Left colon (tissue), 2 donors: Measurements from ENCODE around the gene AVPR1A. TPM values are rescaled to one million over a fixed set of nuclear protein-coding genes. Genes with fewer than 3 reads are reported as not detected.
"Not testable (repeated sequence)": the region's sequence is repeated elsewhere in the genome, so short reads cannot be mapped to it uniquely, and the experiment has no call there.

Source experiments
- ATAC-seq: fragments of 200-7000 bp; cut with Tn5 transposase; one replicate; pipeline ENCODE4 v1.9.1; 2020; ENCODE audit warnings: mild to moderate bottlenecking, moderate library complexity
- DNase-seq, 2 donors: peaks; one replicate each; pipeline ENCODE4 v3.0.0-alpha.2; 2020
- intact Hi-C, 2 donors: fragments of 100-400 bp; cut with DNase I in 1 of 2; cut with micrococcal nuclease in 1 of 2; formaldehyde crosslinking; loops; one replicate each; pipeline versions ENCODE4 v1.11.2 to v1.14.0; 2022; cut with DNase I, micrococcal nuclease
- long read RNA-seq: library from polyadenylated mRNA; unstranded; transcript quantifications from one replicate; pipeline ENCODE4 v2.0.0, GENCODE V29; 2021
- total RNA-seq, 2 donors: library from RNA; stranded (reverse); fragmentation: NEBNext Ultra II Directional; extraction: Animal tissue kit (Norgen Biotek cat#: 25700); gene quantifications; one replicate each; pipeline ENCODE4 v1.2.1, GENCODE V29; 2021
- donor health status: DM: no; HTN: no; CAD: no.
- donor health status: DM: yes; HTN: yes; CAD: no.

Gene AVPR1A
- under 1 TPM; 0.40 to 0.84 TPM for total RNA-seq
- long read RNA-seq = 0 reads

DNA sequence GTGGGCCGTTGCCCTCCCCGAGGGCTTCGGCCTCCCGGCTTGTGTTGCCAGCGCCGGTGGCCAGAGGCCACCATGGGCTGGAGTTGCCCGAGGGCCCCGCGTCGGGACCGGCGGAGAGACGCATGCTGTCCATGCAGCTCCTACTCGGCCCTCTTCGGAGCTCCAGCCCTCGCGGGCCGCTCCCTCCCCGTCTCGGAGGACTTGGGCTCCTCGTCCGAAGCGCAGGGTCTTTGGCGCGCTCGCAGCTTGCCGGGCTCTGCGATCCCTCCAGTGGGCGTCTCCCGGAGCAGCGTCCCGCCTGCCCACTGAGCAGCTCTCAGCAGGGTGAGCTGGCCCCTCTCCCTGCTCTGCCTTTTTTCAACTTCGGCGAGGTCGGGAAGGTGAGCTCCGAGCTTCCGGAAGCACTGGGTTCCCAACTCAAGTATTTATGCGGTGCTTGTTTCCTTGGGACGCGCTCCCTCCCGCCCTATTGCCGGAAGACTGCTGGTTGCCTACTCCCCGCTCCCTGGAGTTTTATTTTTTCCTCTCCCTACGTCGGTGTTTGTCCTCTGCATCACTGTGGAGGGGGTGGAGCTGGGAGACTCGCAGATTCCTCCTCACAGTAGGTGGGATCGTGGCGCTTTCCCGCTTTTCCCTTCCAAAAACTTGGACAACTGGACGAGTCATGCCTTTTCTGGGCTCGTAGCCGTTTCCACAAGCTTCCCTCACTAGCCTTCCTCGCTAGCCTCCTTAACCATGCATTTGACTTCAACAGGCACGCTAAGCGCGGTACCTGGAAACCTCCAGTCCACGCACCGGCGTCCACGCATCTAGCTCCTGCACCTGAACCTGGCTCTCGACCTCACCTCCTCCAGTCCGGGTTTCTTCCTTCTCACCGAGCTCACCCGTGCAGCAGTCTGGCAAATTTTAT is at the start of gene AVPR1A:
TSS of gene AVPR1A (minus strand) at position 489 of the 910 bp plus-strand sequence. CDS start at position 124, 365 bp downstream.
- DNase-seq (no peak), ATAC-seq (peak; percentile 40)
- intact Hi-C loops = no loop called here

DNA sequence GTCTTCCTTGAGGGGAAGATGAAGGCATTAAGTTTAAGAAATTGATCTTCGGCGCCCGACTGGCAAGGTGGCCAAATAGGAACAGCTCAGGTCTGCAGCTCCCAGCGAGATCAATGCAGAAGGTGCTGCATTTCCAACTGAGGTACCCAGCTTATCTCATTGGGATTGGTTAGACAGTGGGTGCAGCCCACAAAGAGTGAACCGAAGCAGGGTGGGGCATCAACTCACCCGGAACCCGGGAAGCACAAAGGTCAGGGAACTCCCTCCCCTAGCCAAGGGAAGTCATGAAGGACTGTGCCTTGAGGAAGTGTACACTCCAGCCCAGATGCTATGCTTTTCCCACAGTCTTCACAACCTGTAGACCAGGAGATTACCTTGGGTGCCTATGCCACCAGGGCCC is 45.2 kb upstream of the AVPR1A start:
- DNase-seq (no peak), ATAC-seq (peak; percentile 27)
- intact Hi-C loops = no loop called here

DNA sequence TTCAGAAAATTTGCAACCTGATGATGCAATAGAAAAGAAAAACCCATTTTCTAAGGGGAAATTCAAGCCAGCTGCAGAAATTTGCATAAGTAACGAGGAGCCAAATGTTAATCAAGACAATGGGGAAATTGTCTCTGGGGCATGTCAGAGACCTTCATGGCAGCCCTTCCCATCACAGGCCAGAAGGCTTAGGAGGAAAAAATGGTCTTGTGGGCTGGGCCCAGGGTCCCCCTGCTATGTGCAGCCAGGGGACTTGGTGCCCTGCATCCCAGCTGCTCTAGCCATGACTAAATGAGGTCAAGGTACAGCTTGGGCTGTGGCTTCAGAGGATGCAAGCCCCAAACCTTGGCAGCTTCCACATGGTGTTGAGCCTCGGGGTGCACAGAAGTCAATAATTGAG is 28.2 kb upstream of the AVPR1A start:
- intact Hi-C loops = no loop called here
- ATAC-seq = no peak
- DNase-seq = no peak

DNA sequence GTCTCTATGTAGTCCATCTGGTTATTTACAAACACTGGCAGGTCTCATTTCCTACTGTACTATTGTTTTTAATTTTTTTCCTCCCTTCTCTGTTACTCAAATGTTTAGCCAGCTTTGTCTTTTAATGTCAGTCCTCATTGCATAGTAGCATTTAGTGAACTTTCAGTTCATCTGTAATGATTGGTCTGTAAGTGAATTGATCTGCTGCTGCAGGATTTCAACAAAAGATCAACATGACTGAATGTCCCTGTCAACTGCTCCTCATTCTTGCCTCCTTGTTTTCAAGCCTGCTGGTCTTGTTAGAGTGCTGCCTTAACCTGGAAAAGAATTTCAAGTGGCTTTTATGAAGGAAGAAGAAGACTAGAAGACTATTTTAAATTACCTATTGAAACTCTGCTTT is 19.3 kb upstream of the AVPR1A start:
- intact Hi-C loops = no loop called here
- DNase-seq (no peak), ATAC-seq (no peak)

DNA sequence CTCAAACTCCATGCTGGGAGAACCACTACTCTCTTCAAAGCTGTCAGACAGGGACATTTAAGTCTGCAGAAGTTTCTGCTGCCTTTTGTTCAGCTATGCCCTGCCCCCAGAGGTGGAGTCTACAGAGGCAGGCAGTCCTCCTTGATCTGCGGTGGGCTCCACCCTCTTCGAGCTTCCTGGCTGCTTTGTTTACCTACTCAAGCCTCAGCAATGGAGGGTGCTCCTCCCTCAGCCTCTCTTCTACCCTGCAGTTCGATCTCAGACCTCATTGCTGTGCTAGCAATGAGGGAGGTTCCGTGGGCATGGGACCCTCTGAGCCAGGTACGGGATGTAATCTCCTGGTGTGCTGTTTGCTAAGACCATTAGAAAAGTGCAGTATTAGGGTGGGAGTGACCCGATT is 16.7 kb upstream of the AVPR1A start:
- ATAC-seq, DNase-seq, intact Hi-C loops: not testable (repeated sequence)

DNA sequence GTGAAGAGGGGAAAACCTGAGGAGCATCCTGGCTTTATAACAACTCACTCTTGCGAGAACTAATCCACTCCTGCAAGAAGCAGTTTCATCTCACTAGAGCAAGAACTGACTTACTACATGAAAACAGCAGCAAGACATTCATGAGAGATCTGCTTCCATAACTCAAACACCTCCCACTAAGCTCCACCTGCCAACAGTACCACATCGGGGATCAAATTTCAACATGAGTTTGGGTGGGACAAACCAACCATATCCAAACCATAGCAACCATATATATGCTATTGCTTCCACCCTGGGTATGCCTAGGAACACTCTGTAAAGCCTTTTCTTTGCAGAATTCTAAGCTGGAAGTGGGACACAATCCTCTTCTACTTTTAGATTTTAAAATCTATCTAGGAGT is 13.9 kb upstream of the AVPR1A start:
- DNase-seq (no peak), ATAC-seq (no peak)
- intact Hi-C loops = no loop called here

DNA sequence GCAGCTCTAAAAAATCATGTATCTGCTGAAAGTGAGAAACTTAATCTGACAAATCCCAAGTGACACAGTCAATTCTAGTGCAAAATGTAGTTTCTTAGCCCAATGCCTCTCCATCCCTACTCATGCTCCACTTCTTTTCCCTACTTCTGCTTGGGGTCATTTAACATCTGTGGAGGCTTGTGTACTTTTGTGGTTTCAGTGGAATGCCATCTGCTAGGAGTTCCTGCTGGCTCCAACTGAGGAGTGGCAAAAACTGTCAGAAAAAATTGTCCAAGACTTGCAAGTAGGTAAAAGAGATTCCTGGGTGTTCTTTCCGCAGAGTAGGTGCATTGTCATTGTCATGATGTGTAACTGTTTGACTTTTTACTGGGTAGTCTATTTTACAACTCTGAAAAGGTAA is 12.5 kb upstream of the AVPR1A start:
- ATAC-seq (no peak), DNase-seq (no peak)
- intact Hi-C loops = no loop called here

DNA sequence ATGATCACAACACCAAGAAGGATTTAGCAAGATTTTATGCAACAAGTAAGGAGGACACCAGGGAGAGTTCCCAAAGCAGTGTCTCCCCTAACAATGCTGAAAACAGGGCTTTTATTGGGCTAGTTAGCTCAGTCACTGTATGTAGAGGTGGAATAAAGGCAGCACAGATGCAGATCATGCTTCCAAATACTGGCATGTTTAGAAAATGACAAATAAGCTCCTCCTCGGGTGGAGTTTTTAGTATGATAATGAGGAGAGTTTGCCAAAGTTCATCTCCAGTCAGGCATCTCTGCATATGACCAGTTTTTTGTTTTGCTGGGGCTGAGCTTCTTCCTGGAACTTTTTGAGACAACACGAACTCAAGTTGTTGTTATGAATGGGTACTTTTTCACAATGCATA is 4.4 kb upstream of the AVPR1A start:
- intact Hi-C loops = no loop called here
- no peak for ATAC-seq
- DNase-seq = no peak

DNA sequence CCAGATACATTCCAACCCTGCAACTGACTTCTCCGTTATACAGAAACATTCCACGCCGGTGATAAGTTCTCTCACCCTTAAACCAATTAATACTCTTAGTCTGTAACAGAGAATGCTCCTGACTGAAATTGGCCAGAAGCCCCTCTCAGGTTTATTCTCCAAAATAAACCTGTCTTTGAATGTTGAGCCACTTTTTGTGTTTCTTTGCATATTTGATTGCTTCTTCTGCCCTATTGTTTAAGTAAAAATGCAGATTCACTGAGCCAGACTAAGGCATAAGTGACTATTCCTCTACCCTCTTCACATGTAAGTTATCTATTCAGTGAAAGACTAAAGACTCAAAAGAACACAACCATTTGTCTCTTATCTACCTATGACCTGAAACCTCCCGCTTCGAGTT is 3.6 kb upstream of the AVPR1A start:
- ATAC-seq = no peak
- no peak for DNase-seq
- intact Hi-C loops = no loop called here

DNA sequence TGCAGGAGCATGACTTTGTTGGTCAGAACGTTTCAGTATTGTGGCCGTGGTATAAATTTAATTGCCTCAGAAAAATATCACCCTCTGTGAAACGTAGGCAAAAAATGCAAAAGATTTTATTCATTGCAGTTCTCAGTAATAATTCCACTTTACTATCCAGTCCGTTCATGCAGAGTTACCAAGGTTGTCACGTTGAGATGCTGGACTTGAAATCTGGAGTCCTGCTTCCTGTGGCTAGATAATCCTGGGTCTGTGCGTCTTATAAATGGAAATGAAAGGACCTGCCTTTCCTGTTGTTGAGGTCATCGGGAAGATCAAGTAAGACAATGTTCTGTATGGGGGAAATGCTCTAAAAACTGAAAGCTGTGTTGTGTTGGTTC is 1.3 kb upstream of the AVPR1A start:
- ATAC-seq = no peak
- DNase-seq = no peak
- intact Hi-C loops = no loop called here

DNA sequence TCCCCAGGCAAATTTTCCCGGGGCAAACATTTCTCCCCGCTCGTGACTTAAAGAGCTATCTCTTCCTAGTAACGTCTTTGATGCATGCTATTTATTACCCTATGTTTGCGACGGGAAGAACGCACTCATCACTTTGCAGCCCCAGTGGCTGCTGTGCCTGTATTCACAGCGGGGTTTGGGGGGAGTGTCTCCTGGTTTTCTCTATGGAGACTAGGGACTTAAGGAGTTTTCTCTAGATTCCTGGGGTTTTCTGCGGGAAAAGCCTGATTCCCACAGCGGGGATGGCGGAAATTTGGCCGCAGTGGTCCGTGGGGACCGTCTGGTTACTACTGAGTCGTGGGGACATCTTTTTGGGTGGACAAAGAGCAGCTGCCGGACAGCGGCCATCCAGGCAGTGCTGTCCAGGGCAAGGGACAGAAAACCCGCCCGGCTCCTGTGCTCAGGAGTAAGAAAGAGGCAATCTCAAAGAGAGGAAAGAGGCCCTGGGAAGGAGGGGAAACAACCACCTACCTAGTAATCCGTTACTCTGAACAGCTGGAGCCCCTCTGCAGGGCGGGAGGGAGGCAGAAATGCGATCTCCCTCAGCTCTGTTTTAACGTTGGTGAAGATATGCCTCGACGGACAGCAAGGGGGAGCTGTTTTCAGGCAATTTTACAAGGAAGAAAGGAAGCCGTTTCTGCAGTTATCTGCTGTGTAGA is 771 bp upstream of the AVPR1A start:
- ATAC-seq = peak; percentile 70
- DNase-seq = peak in 1 of 2 donors; percentile 10
- intact Hi-C loops = no loop called here

DNA sequence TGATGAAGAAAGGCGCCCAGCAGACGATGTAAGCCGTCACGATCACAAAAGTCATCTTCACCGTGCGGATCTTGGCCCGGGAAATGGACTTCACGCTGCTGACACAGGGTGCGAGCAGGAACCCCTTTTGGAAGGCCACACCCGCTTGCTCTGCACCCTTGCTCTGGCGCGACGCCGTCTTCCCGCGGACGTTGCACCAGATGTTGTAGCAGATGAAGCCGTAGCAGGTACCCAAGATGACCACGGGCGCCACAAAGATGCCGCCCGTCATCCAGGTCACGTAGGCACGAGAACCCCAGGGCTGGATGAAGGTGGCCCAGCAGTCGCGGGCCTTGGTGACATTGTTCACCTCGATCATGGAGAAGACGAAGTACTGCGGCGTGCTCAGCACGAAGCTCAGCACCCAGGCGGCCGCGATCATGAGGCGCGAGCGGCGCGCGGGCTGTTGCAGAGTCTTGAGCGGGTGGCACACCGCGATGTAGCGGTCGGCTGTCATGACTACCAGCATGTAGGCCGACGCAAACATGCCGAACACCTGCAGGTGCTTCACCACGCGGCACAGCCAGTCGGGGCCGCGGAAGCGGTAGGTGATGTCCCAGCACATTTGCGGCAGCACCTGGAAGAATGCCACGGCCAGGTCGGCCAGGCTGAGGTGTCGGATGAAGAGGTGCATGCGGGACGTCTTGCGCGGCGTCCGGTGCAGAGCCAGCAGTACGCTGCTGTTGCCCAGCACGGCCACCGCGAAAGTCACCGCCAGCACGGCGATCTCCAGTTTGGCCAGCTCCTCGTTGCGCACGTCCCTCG is 890 bp downstream of the AVPR1A start:
- intact Hi-C loops = no loop called here
- DNase-seq (peak in 1 of 2 donors; percentile 8), ATAC-seq (no peak)

DNA sequence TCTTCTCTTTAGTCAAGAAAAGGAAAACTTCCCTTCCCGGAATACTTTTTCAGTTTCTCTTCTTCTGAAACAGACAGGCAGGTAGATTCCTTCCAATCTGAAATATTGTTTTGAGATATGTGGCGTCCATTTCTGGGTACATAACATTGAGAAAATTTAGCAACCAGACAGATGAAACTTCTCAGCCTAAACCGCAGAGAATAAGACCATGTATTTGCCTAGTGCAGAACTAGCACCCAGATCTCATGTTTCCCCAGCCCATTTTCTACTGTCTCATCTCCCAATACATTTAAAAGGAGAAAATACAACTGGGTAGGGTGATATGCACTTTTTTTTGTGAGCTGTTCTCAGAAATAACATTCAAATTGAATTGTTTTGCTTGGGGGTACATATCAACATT is 6.4 kb downstream of the AVPR1A start:
- no peak for DNase-seq
- intact Hi-C loops = no loop called here
- ATAC-seq = no peak

DNA sequence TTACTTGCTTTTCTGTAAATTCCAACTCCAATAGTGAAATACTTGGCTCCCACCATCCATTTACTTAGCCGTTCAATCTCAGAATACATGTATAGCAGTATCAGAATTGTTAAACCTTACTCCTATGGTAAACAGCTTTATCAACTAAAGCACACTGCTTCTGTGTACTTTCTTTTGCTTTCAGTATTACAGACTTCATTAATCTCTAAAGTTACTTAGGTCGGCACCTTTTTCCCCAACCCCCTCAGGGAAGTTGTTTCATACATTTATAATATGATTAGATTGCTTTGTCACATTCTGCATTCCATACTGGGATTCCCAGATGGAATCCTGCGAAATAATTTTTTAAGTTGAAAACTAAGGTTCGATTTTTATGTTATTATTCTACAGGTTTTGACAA is 12.5 kb downstream of the AVPR1A start:
- no peak for DNase-seq
- ATAC-seq = no peak
- intact Hi-C loops = no loop called here

DNA sequence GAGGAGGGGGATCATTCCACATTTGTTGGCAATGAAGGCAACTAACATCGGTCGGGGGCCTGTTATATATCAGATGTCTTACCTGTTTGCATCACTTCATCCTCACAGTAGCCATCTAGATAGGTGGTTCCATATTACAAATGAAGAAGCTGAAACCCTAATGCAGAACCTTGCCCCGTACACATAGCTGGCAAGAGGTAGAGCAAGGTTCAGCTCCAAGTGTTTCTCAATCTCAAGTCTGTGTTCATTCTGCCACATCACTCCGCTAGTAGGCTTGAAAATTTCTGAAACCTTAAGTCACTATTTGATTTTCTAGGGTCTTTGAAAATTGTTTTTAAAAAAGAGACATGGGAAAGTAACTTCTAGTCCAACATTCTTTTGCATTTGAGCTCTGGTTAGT is 17.0 kb downstream of the AVPR1A start:
- no peak for DNase-seq
- intact Hi-C loops = no loop called here
- no peak for ATAC-seq

DNA sequence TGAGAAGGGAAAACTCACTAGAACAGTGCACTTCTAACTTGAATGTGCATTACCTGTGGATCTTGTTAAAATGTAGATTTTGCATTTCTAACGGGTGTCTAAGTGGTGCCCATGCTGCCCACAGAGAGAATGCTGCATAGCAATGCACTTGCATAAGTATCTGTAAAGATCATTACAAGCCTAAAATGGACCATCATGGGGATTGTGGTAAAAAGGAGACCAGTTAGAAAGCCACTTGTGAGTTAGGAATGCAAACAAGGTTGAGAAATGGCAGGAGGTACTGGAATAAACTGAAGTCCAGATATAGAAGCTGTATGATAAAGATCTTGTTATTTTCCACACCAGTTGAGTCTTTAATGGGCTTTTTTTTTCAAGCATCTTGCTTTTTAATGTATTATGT is 18.8 kb downstream of the AVPR1A start:
- no peak for DNase-seq
- ATAC-seq = no peak
- intact Hi-C loops = no loop called here

DNA sequence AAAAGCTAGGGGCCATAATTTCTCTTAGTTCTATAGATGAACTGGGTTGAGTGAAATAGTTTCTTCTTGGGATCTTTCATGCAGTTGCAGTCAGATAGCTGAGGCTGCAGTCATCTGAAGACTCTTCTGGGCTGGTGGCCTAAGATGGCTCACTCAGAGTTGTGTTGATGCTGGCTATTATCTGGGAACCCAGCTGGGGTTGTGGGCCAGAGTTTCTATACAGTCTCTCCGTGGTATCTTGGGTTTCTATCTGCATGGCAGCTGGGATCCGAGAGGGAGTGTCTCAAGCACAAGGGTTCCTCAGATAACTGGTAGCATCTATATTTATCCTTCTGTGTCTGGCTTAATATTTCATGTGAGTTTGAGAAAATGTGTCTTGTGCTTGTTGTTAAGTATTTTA is 21.1 kb downstream of the AVPR1A start:
- intact Hi-C loops = no loop called here
- ATAC-seq = no peak
- DNase-seq = no peak

DNA sequence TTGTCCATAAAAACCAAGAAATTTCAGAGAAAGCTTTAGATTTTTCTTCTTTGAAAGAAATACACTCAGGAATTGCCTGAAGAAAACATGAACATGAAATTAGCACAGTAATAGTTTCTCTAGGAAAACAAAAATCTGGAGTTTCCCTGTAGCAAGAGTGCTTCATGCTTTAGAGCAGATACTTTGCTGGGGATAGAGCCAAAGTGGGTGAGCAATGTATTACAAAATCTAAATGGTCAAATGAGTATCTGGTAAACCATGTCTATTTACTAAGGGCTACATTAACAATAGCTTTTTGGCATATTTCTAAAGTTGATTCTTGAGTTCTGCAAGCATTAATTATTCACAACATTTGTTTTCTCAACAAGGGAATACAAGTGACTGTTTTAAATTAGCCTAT is 26.2 kb downstream of the AVPR1A start:
- intact Hi-C loops = no loop called here
- ATAC-seq (no peak), DNase-seq (no peak)

DNA sequence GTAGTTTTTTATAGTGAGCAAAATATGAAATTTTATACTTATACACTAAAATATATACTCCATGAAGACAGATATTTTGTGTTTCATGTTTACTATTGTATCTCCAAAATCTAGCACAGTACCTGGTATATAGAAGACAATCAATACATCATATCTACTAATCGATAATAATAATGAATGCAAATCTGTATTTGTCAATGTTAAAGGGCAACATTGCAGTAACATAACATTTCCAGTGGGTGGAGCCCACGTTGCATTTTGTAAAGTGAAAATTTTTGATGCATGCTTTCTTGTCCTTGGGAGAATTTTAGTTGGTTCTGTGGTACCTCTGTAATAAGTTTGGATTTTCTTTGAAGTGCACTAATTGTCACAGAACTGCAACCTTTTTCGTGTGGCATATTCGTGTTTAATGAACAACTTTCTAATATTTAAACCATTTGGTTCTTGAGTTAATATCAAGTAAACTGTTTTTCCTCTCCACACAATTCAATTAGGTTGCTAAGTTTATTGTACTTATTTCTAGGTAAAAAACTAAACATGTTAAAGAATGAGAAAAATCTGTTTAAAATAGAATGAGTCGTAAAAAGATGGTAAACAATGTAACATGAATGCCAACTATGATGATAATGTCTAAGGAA is 47.4 kb downstream of the AVPR1A start:
- intact Hi-C loops = loop anchor here in 1 of 2 donors (10.0 kb wide), 1 partner anchor 701 kb away; no protein-coding TSS in a partner anchor
- no peak for DNase-seq
- ATAC-seq = no peak
